GM18867 (cell line): Measurements from ENCODE around the gene QRSL1.
"Not testable (repeated sequence)": the region's sequence is repeated elsewhere in the genome, so short reads cannot be mapped to it uniquely, and the experiment has no call there.

Experiments used
- ATAC-seq: cut with Tn5 transposase; IDR thresholded peaks from one replicate; pipeline ENCODE4 v1.9.1; 2021; ENCODE audit warnings: mild to moderate bottlenecking, moderate library complexity; ENCODE audit not compliant: unreplicated experiment

Gene QRSL1

DNA sequence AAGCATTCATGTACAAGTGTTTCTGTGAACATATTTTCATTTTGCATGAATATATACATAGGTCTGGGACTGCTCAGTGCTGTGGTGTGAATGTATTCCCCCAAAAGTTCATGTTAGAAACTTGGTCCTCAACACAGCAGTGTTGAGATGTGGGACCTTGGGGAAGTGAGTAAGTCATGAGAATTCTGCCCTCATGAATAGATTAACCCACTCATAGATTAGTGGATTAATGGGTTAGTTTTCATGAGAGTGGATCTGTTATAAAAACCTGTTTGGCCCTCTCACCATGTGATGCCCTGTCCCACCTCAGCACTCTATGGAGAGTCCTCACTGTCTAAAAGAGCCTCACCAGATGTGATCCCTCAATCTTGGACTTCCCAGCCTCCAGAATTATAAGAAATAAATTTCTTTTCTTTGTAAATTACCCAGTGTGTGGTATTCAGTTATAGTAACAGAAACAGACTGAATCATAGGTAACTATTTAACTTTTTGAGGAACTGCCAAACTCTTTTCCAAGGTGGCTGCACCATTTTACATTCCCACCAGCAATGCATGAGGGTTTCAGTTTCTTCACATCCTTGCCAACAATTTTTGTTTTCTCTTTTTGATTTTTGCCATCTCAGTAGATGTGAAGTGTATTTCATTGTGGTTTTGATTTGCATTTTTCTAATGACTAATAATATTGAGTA is 45.3 kb downstream of the QRSL1 start:
- no peak for ATAC-seq

DNA sequence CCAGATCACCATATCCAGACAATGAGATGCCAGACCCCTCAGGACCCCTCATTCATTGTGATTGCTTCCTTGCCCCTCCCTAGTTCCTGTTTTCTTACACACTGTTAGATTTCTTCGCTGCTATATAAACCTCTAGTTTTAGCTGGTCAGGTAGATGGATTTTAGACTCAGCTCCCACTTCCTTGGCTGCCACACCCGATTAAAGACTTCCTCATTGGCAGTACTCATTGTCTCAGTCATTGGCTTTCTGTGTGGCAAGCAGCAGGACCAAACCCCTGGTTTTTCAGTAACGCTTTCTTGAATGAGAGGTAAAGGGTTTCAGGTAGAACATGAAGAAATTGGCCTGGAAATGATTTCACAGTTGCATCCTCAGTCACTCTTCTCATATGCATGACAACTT is 47.9 kb downstream of the QRSL1 start:
- ATAC-seq: no peak

DNA sequence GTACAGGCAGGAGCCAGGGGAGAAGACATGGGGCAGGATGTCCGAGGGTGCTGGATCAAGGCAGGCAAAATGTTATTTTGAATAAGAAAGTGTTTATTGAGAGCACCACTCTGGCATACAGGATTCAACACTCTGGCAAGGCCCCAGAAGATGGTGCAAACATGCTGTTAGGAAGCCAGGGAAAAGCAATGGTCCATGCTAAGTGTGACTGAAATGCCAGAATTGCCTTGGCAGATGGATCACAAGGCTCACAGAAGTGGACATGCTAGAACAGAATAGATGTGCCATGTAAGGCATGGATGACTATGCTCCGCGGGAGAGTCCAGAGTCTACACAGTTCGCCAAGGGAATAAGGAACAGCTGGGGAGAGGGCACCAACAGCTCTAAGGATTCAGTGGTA is 54.6 kb downstream of the QRSL1 start:
- no peak for ATAC-seq

DNA sequence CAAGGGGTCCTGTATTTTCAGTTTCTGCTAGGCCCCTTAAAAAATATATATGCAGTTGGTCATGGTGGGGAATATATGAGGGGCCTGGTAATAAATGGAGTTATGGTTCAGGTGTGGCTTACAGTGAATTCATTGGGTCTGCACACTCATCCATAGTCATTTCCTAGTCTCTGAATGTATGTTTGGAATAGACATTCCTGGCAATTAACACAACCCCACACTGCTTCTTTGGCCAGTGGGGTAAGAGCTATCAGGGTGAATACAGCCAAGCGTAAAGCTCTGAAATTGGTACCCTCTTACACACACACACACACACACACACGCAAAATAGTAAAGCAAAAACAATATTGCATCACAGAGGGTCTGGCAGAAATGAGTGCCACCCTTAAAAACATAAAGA is 56.5 kb downstream of the QRSL1 start:
- ATAC-seq: no peak

DNA sequence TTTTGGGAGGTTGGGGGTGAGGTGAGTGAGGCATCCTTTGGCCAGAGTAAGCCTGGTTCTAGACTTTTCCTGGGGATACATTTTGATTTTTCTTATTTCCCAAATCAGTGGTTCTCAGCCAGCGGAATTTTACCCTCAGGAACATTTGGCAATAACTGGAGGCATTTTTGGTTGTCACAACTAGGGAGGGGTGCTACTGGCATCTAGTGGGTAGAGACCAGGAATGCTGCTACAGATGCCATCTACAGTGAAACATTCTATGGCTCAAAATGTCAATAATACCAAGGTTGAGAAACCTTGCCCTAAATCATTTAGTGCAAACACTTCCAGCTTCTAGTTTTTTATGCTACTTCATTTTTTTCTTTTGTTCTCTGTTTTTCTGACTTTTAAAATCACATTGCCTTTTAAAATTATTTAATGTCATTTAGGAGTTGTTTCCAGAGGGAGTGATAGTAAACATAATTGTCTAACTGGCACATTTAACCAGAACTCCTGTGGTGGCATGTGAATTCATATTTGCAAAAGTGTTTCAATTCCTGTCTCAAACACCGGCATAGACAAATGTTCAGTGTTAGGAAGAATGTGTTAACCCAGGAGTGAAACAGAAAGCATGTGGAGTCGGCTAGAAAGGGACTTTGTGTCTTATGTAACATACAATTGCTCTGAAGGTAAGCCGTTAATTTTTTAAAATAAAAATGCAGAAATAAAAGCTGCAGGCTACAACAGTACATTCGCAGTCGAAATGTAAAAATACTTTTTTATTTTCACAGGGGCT is 59.0 kb downstream of the QRSL1 start:
- ATAC-seq: no peak

- no peak for ATAC-seq
Observed at GRCh38 chr6:106692112-106692818, 62.9 kb downstream of the QRSL1 start.

GRCh38 chr6:106692819-106693208 is 63.4 kb downstream of the QRSL1 start:
- ATAC-seq: no peak

- ATAC-seq: no peak
Observed at GRCh38 chr6:106693418-106693817, 64.0 kb downstream of the QRSL1 start.

DNA sequence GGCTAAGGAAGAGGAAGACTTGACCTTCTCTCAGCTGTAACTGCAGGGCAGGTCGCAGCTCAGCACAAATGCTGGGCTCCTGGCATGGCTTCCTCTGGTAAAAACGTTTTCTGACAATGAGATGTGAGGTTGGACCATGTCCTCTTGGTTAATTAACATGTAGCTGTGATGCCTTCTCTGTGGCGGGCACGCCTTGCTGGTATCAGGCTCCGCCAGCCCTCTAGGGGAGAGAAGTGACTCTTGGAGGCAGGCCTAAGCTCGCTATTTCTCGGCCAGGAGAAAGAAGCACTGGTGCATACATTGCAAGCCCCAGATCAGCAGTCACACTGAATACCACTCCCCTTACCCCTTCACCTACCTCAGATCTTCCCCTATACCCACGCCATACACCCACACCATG is 65.0 kb downstream of the QRSL1 start:
- ATAC-seq: no peak

- ATAC-seq: no peak
Observed at GRCh38 chr6:106700581-106700980, 71.2 kb downstream of the QRSL1 start.

DNA sequence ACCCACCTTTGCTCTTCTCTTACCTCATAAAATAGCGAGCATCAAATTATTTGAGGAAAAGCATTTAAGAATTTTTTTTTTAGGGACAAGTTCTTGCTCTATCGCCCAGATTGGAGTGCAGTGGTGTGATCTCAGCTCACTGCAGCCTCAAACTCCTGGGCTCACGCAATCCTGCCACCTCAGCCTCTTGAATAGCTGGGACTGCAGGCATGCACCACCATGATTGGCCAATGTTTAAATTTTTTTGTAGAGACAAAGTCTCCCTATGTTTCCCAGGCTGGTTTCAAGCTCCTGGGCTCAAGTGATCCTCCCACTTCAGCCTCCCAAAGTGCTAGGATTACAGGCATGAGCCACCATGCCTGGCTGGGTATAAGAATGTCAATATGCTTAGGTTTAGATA is 71.8 kb downstream of the QRSL1 start:
- ATAC-seq: not testable (repeated sequence)

DNA sequence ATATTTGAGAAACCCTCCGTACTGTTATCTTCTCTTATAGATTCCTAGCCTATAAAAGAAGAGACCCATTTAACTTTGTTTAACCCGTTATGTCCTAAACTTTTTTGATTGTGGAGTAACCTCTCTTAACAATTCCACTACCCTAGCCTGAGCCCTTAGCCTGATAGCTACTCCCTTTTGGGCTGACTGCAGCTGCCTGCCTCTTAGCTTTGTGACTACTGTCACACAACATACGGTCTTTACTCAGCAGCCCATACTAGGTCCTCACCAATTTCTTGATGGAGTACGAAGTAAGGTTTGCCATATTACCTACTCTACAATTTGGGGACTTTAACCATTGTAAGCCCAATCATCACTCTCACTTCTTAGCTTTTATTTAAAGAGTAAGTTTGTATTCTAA is 72.7 kb downstream of the QRSL1 start:
- ATAC-seq: peak; percentile 42

GRCh38 chr6:106702451-106703110 is 73.2 kb downstream of the QRSL1 start:
- peak; percentile 98 for ATAC-seq

DNA sequence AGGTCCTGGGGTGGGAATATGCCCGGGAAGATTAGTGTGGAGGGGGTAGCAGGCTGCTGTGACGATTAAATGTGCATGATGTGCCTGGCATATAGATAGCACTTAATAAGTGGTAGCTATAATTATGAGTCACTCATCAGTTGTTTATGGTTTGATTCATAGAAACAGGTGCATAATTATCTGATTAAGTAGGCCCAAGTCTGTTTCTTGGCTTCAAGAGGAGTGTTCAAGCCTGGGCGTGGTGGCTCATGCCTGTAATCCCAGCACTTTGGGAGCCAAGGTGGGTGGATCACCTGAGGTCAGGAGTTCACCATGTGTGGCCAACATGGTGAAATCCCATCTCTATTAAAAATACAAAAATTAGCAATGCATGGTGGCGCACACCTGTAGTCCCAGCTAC is 74.9 kb downstream of the QRSL1 start:
- no peak for ATAC-seq

GRCh38 chr6:106705156-106705555 is 75.8 kb downstream of the QRSL1 start:
- no peak for ATAC-seq

DNA sequence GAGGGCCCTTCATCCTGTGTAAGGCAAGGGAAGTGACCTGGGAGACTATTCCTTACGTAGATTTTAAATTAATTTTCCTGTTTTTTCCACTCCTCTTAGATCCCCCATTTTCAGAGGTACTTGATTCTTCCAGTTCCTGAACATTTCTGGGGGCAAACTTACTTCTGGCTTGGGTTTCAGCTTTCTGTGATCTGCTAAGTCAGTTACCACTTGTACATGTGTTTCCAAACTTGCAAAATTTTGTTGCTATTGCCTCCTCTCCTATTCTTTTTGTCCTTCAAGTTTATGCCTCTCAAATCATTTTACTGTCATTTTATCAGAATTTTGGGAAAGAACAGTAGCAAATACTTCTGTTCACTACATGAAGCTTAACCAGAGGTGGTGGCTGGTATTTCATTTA is 81.2 kb downstream of the QRSL1 start:
- no peak for ATAC-seq

GRCh38 chr6:106714281-106714680 is 84.9 kb downstream of the QRSL1 start:
- ATAC-seq: no peak

DNA sequence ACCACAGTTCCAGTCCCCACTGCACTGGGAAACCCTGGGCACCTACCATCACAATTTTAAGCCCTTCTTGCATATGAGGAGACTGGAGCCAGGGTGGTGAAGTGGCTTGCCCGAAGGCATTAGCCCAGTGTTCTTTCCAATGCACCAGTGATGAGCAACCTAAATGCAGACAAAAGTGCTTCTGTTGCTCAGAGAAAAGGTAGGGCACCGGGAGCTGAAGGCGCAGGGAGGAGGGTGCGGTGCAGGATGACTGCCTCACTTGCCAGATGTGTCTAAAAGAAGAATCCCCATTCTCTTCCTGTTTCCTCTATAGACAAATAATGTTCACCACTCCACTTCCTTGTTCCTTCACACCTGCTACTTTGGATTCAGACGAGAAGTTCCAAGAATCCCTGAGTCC is 86.5 kb downstream of the QRSL1 start:
- no peak for ATAC-seq

- ATAC-seq: no peak
Observed at GRCh38 chr6:106716966-106717365, 87.6 kb downstream of the QRSL1 start.
